ENCODE measurements around the gene TCP10L.
A peak's percentile ranks its signal among the peaks of the same experiment; 100 is the strongest.
"Not testable (repeated sequence)": the region's sequence is repeated elsewhere in the genome, so short reads cannot be mapped to it uniquely, and the experiment has no call there.

TCP10L gene

GRCh38 chr21:32585970-32586369 lies 647 bp upstream of the TCP10L start:
- no peak for DNase-seq (ENCODE audit: low spot score)

DNA sequence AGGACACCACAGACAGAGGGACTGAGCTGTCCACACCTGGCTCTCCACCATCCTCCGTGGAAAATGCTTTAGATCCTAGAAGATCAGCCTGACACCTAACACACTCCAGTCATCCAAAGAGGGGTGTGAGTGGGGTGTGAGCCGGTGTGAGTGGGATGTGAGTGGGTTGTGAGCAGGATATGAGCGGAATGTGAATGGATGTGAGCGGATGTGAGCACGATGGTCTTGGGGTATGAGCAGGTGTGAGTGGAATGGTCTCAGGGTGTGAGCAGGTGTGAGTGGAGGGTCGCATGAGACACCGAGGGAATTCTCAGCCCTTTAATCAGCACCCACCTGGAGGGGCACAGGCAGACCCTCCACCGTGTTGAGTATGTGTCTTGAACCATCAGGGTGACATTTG lies 851 bp downstream of the TCP10L start:
- no peak for DNase-seq (ENCODE audit: low spot score)

GRCh38 chr21:32581732-32582131 lies 3.6 kb downstream of the TCP10L start:
- DNase-seq (ENCODE audit: low spot score): no peak

DNA sequence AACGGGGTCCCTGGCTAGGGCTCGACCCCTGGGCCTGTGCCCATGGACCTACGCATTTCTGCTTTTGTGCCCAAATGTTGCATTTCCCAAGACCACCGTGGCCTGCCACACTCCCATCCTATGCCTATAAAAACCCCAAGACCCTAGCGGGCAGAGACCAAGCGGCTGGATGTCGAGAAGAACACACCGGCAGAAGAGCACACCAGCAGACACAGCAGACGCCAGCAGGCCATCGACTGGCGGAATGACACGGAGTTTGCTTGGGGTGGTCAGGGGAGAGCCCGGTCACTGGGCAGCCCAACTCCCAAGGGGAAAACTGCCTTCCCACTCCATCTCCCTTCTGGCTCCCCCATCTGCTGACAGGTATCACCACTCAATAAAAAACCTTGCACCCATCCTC lies 4.4 kb downstream of the TCP10L start:
- DNase-seq (ENCODE audit: low spot score): no peak

- no peak for DNase-seq (ENCODE audit: low spot score)
These were observed 7.1 kb downstream of the TCP10L start for GRCh38 chr21:32578107-32578691.

GRCh38 chr21:32576011-32576410 lies 9.3 kb downstream of the TCP10L start:
- no peak for DNase-seq (ENCODE audit: low spot score)

- DNase-seq (ENCODE audit: low spot score): no peak
These were observed 10.1 kb downstream of the TCP10L start for GRCh38 chr21:32574946-32575925.

GRCh38 chr21:32572574-32573420 lies 12.5 kb downstream of the TCP10L start:
- DNase-seq (ENCODE audit: low spot score): no peak

DNA sequence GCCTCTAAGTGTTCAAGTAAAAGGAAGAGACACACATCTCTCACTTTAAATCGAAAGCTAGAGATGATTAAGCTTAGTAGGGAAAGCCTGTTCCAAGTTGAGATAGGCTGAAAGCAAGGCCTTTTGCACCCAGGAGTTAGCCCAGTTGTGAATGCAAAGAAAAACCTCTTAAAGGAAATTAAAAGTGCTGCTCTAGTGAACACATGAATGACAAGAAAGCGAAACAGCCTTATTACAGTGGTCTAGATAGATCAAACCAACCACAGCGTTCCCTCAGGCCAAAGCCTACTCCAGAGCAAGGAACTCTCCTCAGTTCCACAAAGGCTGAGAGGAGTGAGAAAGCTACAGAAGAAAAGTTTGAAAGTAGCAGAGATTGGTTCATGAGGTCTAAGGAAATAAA lies 14.9 kb downstream of the TCP10L start:
- no peak for DNase-seq (ENCODE audit: low spot score)

DNA sequence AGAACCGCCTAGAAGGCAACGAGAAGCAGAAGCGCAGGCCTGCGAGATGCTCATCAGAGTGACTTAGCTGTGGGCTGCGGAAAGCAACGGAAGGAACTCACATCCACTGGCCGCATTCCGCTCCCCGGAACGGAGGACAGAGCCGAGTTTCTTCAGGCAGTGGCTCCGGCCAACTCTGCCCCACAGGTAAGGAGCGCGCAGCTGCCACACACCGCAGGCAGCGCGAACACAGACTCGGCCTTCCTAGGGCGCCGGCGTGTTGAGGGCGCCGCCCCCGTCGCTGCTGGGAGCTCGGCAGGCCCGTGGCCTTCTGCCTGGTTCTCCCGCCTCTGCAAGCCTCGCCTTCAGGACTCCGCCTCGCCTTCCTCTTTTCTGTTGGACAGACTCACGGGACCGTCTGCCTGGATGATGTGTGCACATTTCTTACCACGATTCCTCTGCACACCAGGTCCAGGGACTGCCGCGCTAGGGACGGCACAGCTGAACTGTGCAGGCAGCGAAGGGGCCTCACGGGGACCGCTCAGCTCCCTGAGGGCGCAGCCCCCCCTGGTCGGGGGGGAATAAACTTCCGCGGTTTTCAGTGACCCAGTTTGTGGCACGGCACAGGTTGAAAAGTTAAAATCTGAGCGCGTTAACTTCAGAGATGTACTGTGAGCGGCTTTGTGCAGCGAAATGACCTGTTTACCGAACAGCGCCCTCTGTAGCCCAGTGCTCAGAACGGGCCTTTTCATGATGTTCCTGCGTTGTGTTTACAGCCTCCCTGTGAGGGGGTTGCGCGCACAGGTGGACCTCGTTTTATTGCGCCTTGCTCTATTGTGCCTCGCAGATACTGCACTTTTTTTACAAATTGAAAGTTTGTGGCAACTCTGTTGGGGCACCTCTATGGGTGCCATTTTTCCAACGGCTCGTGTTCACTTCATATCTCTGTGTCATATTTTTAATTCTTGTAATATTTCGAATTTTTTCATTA lies 15.8 kb downstream of the TCP10L start:
- peak; percentile 84 for DNase-seq (ENCODE audit: low spot score)

- no peak for DNase-seq (ENCODE audit: low spot score)
These were observed 17.7 kb downstream of the TCP10L start for GRCh38 chr21:32567626-32568025.

- no peak for DNase-seq (ENCODE audit: low spot score)
These were observed 18.5 kb downstream of the TCP10L start for GRCh38 chr21:32566741-32567389.

DNA sequence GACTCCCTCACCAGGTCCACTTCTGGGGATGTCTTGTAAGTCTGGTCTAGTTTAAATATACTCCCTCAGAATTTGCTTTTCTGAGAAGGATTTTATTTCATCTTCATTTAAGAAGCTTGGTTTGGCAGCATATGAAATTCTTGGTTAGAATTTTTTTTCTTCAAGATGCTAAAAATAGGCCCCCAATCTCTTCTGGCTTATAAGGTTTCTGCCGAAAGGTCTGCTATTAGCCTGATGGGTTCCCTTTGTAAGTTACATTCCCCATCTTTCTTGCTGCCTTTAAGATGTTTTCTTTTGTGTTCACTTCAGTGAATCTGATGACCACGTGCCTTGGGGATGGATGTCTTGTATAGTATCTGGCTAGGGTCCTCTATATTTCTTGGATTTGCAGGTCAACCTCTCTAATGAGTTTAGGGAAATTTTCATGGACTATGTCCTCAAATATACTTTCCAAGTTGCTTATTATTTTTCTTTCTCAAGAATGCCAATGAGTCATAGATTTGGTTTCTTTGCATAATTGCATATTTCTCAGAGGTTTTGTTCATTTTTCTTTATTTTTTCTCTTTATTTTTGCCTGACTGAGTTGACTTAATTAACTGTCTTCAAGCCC lies 19.4 kb downstream of the TCP10L start:
- DNase-seq (ENCODE audit: low spot score): no peak

- no peak for DNase-seq (ENCODE audit: low spot score)
These were observed 22.4 kb downstream of the TCP10L start for GRCh38 chr21:32562915-32563314.

DNA sequence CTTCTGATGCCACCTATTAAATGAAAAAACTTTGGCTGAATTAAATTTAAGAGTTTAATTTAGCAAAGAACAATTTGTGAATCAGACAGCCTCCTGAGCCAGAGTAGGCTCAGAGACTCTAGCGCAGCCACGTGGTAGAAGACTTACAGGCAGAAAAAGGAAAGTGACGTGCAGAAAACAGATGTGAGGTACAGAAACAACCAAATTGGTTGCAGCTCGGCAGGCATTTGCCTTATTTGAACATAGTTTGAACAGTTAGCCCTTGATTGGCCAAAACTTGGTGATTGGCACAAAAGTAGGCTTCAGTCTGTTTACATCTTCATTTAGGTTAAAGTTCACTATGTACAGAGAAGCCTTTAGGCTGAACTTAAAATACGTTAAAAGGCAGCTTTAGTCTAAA lies 22.9 kb downstream of the TCP10L start:
- peak; percentile 23 for DNase-seq (ENCODE audit: low spot score)

- not testable (repeated sequence) for DNase-seq (ENCODE audit: low spot score)
These were observed 23.8 kb downstream of the TCP10L start for GRCh38 chr21:32561476-32561875.

- DNase-seq (ENCODE audit: low spot score): no peak
These were observed 24.4 kb downstream of the TCP10L start for GRCh38 chr21:32560896-32561295.

- no peak for DNase-seq (ENCODE audit: low spot score)
These were observed 26.2 kb downstream of the TCP10L start for GRCh38 chr21:32559006-32559610.

GRCh38 chr21:32558106-32558505 lies 27.2 kb downstream of the TCP10L start:
- no peak for DNase-seq (ENCODE audit: low spot score)
